ENCODE measurements around the gene NLRC5. TPM values are rescaled to one million over a fixed set of nuclear protein-coding genes. Genes with fewer than 3 reads are reported as not detected.

Gene NLRC5
- total RNA-seq, 1 donor from 2014 or later, result 29.9 TPM

DNA sequence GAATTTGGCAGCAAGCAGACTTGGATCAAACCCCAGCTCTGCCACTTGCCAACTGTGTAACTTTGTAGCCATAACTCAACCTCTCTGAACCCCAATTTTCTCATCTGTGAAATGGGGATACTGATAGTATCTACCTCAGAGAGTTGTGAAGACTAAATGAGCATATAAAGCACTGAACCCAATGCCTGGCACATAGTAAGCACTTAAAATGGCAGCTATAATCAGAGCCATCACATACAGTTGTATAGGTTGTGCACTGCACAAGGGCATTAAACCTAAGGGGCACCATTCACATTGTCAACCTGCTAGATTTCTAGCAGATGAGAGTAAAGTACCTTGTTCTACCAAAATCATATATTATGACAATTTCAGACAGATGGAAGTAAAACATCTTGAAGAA lies 92.4 kb downstream of the NLRC5 start:
- TF ChIP-seq EZH2 (IDR thresholded peaks at IDR 0.05; ENCODE audit: insufficient read depth, low read length), result no peak
- TF ChIP-seq CTCF (IDR thresholded peaks at IDR 0.05; ENCODE audit: insufficient read depth, low read depth, low read length), result no peak
- H3K4me3 ChIP-seq (ENCODE audit: insufficient read depth, low read depth, low read length), result no peak overlapping the region
- H2AFZ ChIP-seq (ENCODE audit: low read depth, low read length), result no peak overlapping the region
- H3K27ac ChIP-seq (ENCODE audit: low read depth, low read length), result no peak overlapping the region
- peaks cover 16% of the 10 kb centered on the region for H3K27me3 Mint-ChIP-seq (ENCODE audit: low read depth, unreplicated experiment)
- FAIRE-seq (no peak), DNase-seq (ENCODE audit: low read depth) (no peak)
- H3K27ac Mint-ChIP-seq (ENCODE audit: unreplicated experiment), result no peak overlapping the region
- peaks cover 7% of the 10 kb centered on the region for H3K36me3 Mint-ChIP-seq (ENCODE audit: low read depth, unreplicated experiment)
- no peaks in the 10 kb centered on the region for H4K20me1 ChIP-seq (ENCODE audit: insufficient read depth, low read length)
- no peaks in the 10 kb centered on the region for H3K9me3 Mint-ChIP-seq (ENCODE audit: unreplicated experiment)
- no peaks in the 10 kb centered on the region for H3K4me1 Mint-ChIP-seq (ENCODE audit: low read depth, unreplicated experiment)
- no peaks in the 10 kb centered on the region for H3K79me2 ChIP-seq (ENCODE audit: insufficient read depth, low read length)
- H3K27me3 ChIP-seq (ENCODE audit: insufficient read depth, low read length), result no peaks in the 10 kb centered on the region
- no peaks in the 10 kb centered on the region for H3K9me3 ChIP-seq (ENCODE audit: insufficient read depth, low read depth, low read length)
- H3K4me3 Mint-ChIP-seq (ENCODE audit: unreplicated experiment), result no peak overlapping the region
- H3K4me1 ChIP-seq (ENCODE audit: insufficient read depth, low read length), result no peaks in the 10 kb centered on the region
- H3K9ac ChIP-seq (ENCODE audit: low read length), result no peak overlapping the region
- H3K4me2 ChIP-seq (ENCODE audit: low read length), result no peak overlapping the region
- no peaks in the 10 kb centered on the region for H3K36me3 ChIP-seq (ENCODE audit: insufficient read depth, low read length)

DNA sequence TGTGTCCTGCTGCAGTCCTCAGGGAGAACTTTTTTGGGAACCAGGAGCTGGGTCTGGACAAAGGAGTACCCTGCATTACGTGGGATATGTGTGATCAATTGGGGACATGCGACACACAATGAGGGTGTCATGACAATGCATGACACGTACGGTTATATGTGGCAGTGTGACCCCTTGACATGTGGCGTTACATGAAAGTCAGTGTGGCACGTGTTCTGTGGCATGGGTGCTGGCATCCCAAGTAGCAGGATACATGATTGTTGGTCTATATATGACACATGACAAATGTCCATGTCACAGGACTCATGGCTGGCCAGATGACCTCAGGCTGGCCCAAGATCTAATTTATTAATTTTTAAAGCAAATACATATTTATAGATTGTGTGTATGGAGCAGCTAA lies 93.3 kb downstream of the NLRC5 start:
- H3K36me3 ChIP-seq (ENCODE audit: insufficient read depth, low read length), result no peaks in the 10 kb centered on the region
- no peaks in the 10 kb centered on the region for H3K79me2 ChIP-seq (ENCODE audit: insufficient read depth, low read length)
- Mint-ChIP-seq H3K27me3 (ENCODE audit: low read depth, unreplicated experiment) (peaks cover 16% of the 10 kb centered on the region), H3K9me3 (ENCODE audit: unreplicated experiment) (peaks cover 3% of the 10 kb centered on the region), H3K4me1 (ENCODE audit: low read depth, unreplicated experiment) (no peaks in the 10 kb centered on the region), H3K27ac (ENCODE audit: unreplicated experiment) (no peak overlapping the region), H3K36me3 (ENCODE audit: low read depth, unreplicated experiment) (peaks cover 4% of the 10 kb centered on the region), H3K4me3 (ENCODE audit: unreplicated experiment) (no peak overlapping the region)
- no peak overlapping the region for H3K4me3 ChIP-seq (ENCODE audit: insufficient read depth, low read depth, low read length)
- TF ChIP-seq CTCF (IDR thresholded peaks at IDR 0.05; ENCODE audit: insufficient read depth, low read depth, low read length), result no peak
- H3K27me3 ChIP-seq (ENCODE audit: insufficient read depth, low read length), result no peaks in the 10 kb centered on the region
- no peak overlapping the region for H3K9ac ChIP-seq (ENCODE audit: low read length)
- H3K4me2 ChIP-seq (ENCODE audit: low read length), result no peak overlapping the region
- FAIRE-seq, result no peak
- no peak for DNase-seq (ENCODE audit: low read depth)
- no peak overlapping the region for H3K27ac ChIP-seq (ENCODE audit: low read depth, low read length)
- H3K4me1 ChIP-seq (ENCODE audit: insufficient read depth, low read length), result no peaks in the 10 kb centered on the region
- H4K20me1 ChIP-seq (ENCODE audit: insufficient read depth, low read length), result no peaks in the 10 kb centered on the region
- H3K9me3 ChIP-seq (ENCODE audit: insufficient read depth, low read depth, low read length), result no peaks in the 10 kb centered on the region
- H2AFZ ChIP-seq (ENCODE audit: low read depth, low read length), result no peak overlapping the region

GRCh38 chr16:57083485-57084126 lies 94.2 kb downstream of the NLRC5 start:
- DNase-seq (ENCODE audit: low read depth) (no peak), FAIRE-seq (no peak)
- H4K20me1 ChIP-seq (ENCODE audit: insufficient read depth, low read length), result no peaks in the 10 kb centered on the region
- H3K4me2 ChIP-seq (ENCODE audit: low read length), result no peak overlapping the region
- no peak overlapping the region for H3K4me3 ChIP-seq (ENCODE audit: insufficient read depth, low read depth, low read length)
- H3K9me3 ChIP-seq (ENCODE audit: insufficient read depth, low read depth, low read length), result no peaks in the 10 kb centered on the region
- H3K9ac ChIP-seq (ENCODE audit: low read length), result no peak overlapping the region
- Mint-ChIP-seq H3K9me3 (ENCODE audit: unreplicated experiment) (peaks cover 3% of the 10 kb centered on the region), H3K4me3 (ENCODE audit: unreplicated experiment) (no peak overlapping the region), H3K36me3 (ENCODE audit: low read depth, unreplicated experiment) (peaks cover 4% of the 10 kb centered on the region), H3K4me1 (ENCODE audit: low read depth, unreplicated experiment) (no peaks in the 10 kb centered on the region), H3K27me3 (ENCODE audit: low read depth, unreplicated experiment) (peaks cover 20% of the 10 kb centered on the region), H3K27ac (ENCODE audit: unreplicated experiment) (no peak overlapping the region)
- no peaks in the 10 kb centered on the region for H3K79me2 ChIP-seq (ENCODE audit: insufficient read depth, low read length)
- no peaks in the 10 kb centered on the region for H3K27me3 ChIP-seq (ENCODE audit: insufficient read depth, low read length)
- H3K4me1 ChIP-seq (ENCODE audit: insufficient read depth, low read length), result no peaks in the 10 kb centered on the region
- no peak overlapping the region for H3K27ac ChIP-seq (ENCODE audit: low read depth, low read length)
- no peaks in the 10 kb centered on the region for H3K36me3 ChIP-seq (ENCODE audit: insufficient read depth, low read length)
- H2AFZ ChIP-seq (ENCODE audit: low read depth, low read length), result no peak overlapping the region
- TF ChIP-seq CTCF (IDR thresholded peaks at IDR 0.05; ENCODE audit: insufficient read depth, low read depth, low read length), result no peak
- TF ChIP-seq EZH2 (IDR thresholded peaks at IDR 0.05; ENCODE audit: insufficient read depth, low read length), result no peak
